Smooth muscle cell (in vitro differentiated cells): ENCODE measurements around the gene TMEM131L. TPM values are rescaled to one million over a fixed set of nuclear protein-coding genes. Genes with fewer than 3 reads are reported as not detected.

Experiments
- DNase-seq: peaks from one replicate; lab custom pipeline; 2025; ENCODE audit not compliant: unreplicated experiment; lab: John Stamatoyannopoulos, UW
- H2AFZ ChIP-seq: fragments of 200-600 bp; sonication (generic); 2 replicates; pipeline ENCODE4 v1.6.0; 2016; ENCODE audit warnings: antibody characterized with exemption, low read depth, mild to moderate bottlenecking
- H3F3A ChIP-seq: fragments of 200-600 bp; sonication (generic); 2 replicates; pipeline ENCODE4 v1.6.0; 2017; ENCODE audit warnings: antibody characterized with exemption, low read depth
- H3K27ac ChIP-seq: fragments of 200-600 bp; sonication (generic); 2 replicates; pipeline ENCODE4 v1.5.1; 2016; ENCODE audit warnings: low read depth, mild to moderate bottlenecking
- H3K27me3 ChIP-seq: fragments of 200-600 bp; sonication (generic); 2 replicates; pipeline ENCODE4 v1.6.1; 2016; ENCODE audit warnings: low read depth, mild to moderate bottlenecking
- H3K36me3 ChIP-seq: fragments of 200-600 bp; sonication (generic); 2 replicates; pipeline ENCODE4 v1.5.1; 2016; ENCODE audit warnings: low read depth
- H3K4me1 ChIP-seq: fragments of 200-600 bp; sonication (generic); 2 replicates; pipeline ENCODE4 v1.5.1; 2016; ENCODE audit warnings: low read depth
- H3K4me2 ChIP-seq: fragments of 200-600 bp; sonication (generic); 2 replicates; pipeline ENCODE4 v1.6.0; 2016; ENCODE audit warnings: mild to moderate bottlenecking
- H3K4me3 ChIP-seq: fragments of 200-600 bp; sonication (generic); 2 replicates; pipeline ENCODE4 v1.5.1; 2016; ENCODE audit warnings: mild to moderate bottlenecking
- H3K79me2 ChIP-seq: fragments of 200-600 bp; sonication (generic); 2 replicates; pipeline ENCODE4 v1.6.0; 2016; ENCODE audit warnings: low read depth, mild to moderate bottlenecking
- H3K9ac ChIP-seq: fragments of 200-600 bp; sonication (generic); 2 replicates; pipeline ENCODE4 v1.6.0; 2016; ENCODE audit warnings: low read depth
- H3K9me3 ChIP-seq: fragments of 200-600 bp; sonication (generic); replicated peaks from 2 replicates; pipeline ENCODE4 v1.5.1; 2016; ENCODE audit warnings: low read depth
- H4K20me1 ChIP-seq: fragments of 200-600 bp; sonication (generic); 2 replicates; pipeline ENCODE4 v1.6.0; 2016; ENCODE audit warnings: low read depth
- WGBS: methylation state at CpG from one replicate; pipeline ENCODE4 v1.1.7; 2016; ENCODE audit warnings: low lambda C conversion rate; 5-methylcytosine and 5-hydroxymethylcytosine counted together
- polyA plus RNA-seq: library from polyadenylated mRNA; unstranded; fragments of >200 nt; fragmentation: Nextera tagmentation; extraction: Ambion mirVana; gene quantifications from 2 replicates; pipeline ENCODE4 v1.2.1, GENCODE V29; 2016
- total RNA-seq: library from RNA; depleted of rRNA; stranded (reverse); fragments of >200 nt; gene quantifications from 2 replicates; pipeline ENCODE4 v1.2.3, GENCODE V29; 2014
- TF ChIP-seq, protein P1 (sequence below): fragments of 200-600 bp; sonication (generic); IDR thresholded peaks from 2 replicates; pipeline ENCODE4 v1.5.1; 2017; ENCODE audit warnings: borderline replicate concordance, mild to moderate bottlenecking, antibody characterized with exemption; ENCODE audit not compliant: insufficient read depth, poor library complexity, severe bottlenecking

The TMEM131L gene
- total and polyA plus RNA-seq, 2 experiments from 2014 or later = 4.3 to 6.7 TPM

DNA sequence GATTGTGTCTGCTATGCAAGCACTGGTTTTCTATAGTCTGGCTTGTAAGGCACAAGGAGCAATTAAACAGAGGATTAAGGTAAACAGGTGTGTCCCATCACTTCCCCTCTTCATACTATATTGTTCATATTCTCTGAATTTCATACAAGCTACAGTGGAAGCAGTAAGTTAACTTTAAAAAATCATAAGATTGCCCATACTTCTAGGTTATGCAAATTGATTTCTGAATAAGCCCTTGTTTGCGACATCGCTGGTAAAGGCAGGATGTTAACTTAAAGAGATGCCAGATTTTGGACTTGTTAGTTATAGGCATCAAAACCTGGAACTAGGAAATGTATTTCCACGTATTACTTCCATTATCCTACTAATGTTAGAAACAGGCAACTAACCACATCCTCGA, 1.0 kb upstream of the TMEM131L start:
- no peak for DNase-seq
- Histone ChIP-seq H3K9ac (no peak overlapping the region), H3K4me3 (peak overlapping the region; percentile 94), H4K20me1 (peaks cover 12% of the 10 kb centered on the region), H3K4me1 (peaks cover 9% of the 10 kb centered on the region), H3F3A (peaks cover 12% of the 10 kb centered on the region), H3K79me2 (peaks cover 13% of the 10 kb centered on the region), H3K27ac (no peak overlapping the region), H3K9me3 (no peaks in the 10 kb centered on the region), H3K4me2 (peak overlapping the region; percentile 99), H3K36me3 (no peaks in the 10 kb centered on the region), H3K27me3 (no peaks in the 10 kb centered on the region), H2AFZ (no peak overlapping the region)
- TF ChIP-seq, protein P1, sequence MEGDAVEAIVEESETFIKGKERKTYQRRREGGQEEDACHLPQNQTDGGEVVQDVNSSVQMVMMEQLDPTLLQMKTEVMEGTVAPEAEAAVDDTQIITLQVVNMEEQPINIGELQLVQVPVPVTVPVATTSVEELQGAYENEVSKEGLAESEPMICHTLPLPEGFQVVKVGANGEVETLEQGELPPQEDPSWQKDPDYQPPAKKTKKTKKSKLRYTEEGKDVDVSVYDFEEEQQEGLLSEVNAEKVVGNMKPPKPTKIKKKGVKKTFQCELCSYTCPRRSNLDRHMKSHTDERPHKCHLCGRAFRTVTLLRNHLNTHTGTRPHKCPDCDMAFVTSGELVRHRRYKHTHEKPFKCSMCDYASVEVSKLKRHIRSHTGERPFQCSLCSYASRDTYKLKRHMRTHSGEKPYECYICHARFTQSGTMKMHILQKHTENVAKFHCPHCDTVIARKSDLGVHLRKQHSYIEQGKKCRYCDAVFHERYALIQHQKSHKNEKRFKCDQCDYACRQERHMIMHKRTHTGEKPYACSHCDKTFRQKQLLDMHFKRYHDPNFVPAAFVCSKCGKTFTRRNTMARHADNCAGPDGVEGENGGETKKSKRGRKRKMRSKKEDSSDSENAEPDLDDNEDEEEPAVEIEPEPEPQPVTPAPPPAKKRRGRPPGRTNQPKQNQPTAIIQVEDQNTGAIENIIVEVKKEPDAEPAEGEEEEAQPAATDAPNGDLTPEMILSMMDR = no peak
- WGBS = 43% methylated on average over 4 of the region's 4 CpGs

- Histone ChIP-seq H3K27ac (no peak overlapping the region), H3K27me3 (no peaks in the 10 kb centered on the region)
- DNase-seq = peak; percentile 52
Measured at GRCh38 chr4:153465615-153466080, 512 bp upstream of the TMEM131L start.

DNA sequence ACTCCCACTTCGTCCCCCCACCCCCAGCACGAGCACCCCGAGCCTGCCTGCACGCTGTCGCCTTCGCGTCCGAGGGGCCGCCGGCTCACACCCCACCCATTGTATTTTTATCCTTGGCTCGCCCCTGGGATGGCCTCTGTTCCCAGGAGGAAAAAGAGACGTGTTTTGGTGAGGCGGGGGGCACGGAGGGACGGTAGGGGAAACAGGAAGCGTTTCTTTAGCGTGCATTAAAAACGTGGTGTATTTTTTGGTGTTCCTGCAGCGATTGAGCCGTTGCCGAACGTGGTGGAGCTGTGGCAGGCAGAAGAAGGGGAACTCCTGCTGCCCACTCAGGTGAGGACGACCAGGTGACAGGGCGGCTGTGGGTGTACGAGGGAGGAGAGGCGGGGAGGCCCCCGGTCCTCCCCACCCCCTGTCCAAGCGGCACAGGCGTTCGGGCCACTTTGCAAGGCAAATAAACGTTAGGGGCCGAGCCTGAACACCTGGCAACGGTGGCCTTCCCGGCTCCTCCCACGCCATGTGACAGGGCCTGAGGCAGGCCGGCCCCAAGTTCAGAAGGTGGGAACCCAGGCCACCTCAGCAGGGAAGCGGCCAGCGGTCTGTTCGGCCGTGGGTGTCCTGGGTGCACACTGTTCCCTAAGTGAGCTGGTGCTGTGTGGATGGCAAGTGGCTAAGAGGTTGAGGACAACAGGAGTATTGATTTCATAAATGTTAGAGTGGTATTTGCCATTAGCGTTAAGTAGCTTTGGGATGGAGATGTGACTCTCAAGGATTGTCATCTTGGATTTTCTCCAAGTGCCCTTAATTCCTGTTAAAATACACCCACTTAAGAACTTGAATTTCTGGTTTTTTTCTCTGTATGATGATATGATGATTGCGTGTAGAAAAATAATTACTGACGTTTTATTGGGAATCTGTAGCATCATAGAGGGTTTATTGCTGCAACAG, 1.1 kb downstream of the TMEM131L start:
- no peak overlapping the region for H3K27ac ChIP-seq
- WGBS = 6% methylated on average over 42 of the region's 43 CpGs
- no peak for DNase-seq

More at GRCh38 chr4:153465615-153466080, 512 bp upstream of the TMEM131L start:
- WGBS = 2% methylated on average over 30 of the region's 31 CpGs
- Histone ChIP-seq H3K4me2 (peak overlapping the region; percentile 99), H3K36me3 (no peaks in the 10 kb centered on the region), H4K20me1 (peaks cover 14% of the 10 kb centered on the region), H3K4me3 (peak overlapping the region; percentile 94), H3K4me1 (peaks cover 9% of the 10 kb centered on the region), H3F3A (peaks cover 12% of the 10 kb centered on the region), H3K79me2 (peaks cover 15% of the 10 kb centered on the region), H2AFZ (peak overlapping the region; percentile 79), H3K9me3 (no peaks in the 10 kb centered on the region), H3K9ac (no peak overlapping the region)
- TF ChIP-seq, protein P1 = no peak

More for the DNA sequence above, 1.1 kb downstream of the TMEM131L start:
- H3K79me2 ChIP-seq = peaks cover 23% of the 10 kb centered on the region
- no peaks in the 10 kb centered on the region for H3K9me3 ChIP-seq
- peaks cover 12% of the 10 kb centered on the region for H3F3A ChIP-seq
- TF ChIP-seq, protein P1 = no peak
- no peaks in the 10 kb centered on the region for H3K27me3 ChIP-seq
- peak overlapping the region; percentile 94 for H3K4me3 ChIP-seq
- H4K20me1 ChIP-seq = peaks cover 14% of the 10 kb centered on the region
- no peaks in the 10 kb centered on the region for H3K36me3 ChIP-seq
- H3K4me1 ChIP-seq = peaks cover 9% of the 10 kb centered on the region
- H2AFZ ChIP-seq = peak overlapping the region; percentile 97
- H3K4me2 ChIP-seq = peak overlapping the region; percentile 99
- peak overlapping the region; percentile 60 for H3K9ac ChIP-seq
